Sigmoid colon (tissue), 4 donors: ENCODE measurements around the gene NUPR2.

Experiments used
- EP300 ChIP-seq, 4 donors: sonication (generic); formaldehyde crosslinking; IDR thresholded peaks; one replicate each; pipeline ENCODE4 v1.6.1; 2017; ENCODE audit warnings: antibody characterized with exemption in 4 of 4
- POLR2A ChIP-seq, 2 donors: fragments of 450-650 bp; IDR thresholded peaks; one replicate each; pipeline ENCODE4 v1.6.1; 2016; ENCODE audit warnings: antibody characterized with exemption in 2 of 2, mild to moderate bottlenecking in 2 of 2, moderate library complexity in 2 of 2
- POLR2AphosphoS5 ChIP-seq, 4 donors: sonication (generic); formaldehyde crosslinking; IDR thresholded peaks; one replicate each; pipeline ENCODE4 v1.6.1; 2017; ENCODE audit warnings: antibody characterized with exemption in 4 of 4
- TF ChIP-seq, protein P1 (sequence below), 4 experiments: fragments of 450-650 bp in 3 of 4; fragments of 200-600 bp in 1 of 4; IDR thresholded peaks; one replicate each; pipeline ENCODE4 v1.5.1; 2016 to 2019; ENCODE audit warnings: antibody characterized with exemption in 4 of 4, mild to moderate bottlenecking in 3 of 4, moderate library complexity in 2 of 4

GRCh38 chr7:56087445-56087844, 28.8 kb downstream of the NUPR2 start:
- no peak for TF ChIP-seq POLR2A (IDR thresholded peaks at IDR 0.05)
- TF ChIP-seq, protein P1, sequence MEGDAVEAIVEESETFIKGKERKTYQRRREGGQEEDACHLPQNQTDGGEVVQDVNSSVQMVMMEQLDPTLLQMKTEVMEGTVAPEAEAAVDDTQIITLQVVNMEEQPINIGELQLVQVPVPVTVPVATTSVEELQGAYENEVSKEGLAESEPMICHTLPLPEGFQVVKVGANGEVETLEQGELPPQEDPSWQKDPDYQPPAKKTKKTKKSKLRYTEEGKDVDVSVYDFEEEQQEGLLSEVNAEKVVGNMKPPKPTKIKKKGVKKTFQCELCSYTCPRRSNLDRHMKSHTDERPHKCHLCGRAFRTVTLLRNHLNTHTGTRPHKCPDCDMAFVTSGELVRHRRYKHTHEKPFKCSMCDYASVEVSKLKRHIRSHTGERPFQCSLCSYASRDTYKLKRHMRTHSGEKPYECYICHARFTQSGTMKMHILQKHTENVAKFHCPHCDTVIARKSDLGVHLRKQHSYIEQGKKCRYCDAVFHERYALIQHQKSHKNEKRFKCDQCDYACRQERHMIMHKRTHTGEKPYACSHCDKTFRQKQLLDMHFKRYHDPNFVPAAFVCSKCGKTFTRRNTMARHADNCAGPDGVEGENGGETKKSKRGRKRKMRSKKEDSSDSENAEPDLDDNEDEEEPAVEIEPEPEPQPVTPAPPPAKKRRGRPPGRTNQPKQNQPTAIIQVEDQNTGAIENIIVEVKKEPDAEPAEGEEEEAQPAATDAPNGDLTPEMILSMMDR (IDR thresholded peaks at IDR 0.05) = no peak
- TF ChIP-seq EP300 (IDR thresholded peaks at IDR 0.05) = no peak
- TF ChIP-seq POLR2AphosphoS5 (IDR thresholded peaks at IDR 0.05) = no peak
